ENCODE results near the gene DDX4. TPM values are rescaled to one million over a fixed set of nuclear protein-coding genes. Genes with fewer than 3 reads are reported as not detected.

DDX4 gene
- total RNA-seq, 4 donors from 2014 or later: not detected

DNA sequence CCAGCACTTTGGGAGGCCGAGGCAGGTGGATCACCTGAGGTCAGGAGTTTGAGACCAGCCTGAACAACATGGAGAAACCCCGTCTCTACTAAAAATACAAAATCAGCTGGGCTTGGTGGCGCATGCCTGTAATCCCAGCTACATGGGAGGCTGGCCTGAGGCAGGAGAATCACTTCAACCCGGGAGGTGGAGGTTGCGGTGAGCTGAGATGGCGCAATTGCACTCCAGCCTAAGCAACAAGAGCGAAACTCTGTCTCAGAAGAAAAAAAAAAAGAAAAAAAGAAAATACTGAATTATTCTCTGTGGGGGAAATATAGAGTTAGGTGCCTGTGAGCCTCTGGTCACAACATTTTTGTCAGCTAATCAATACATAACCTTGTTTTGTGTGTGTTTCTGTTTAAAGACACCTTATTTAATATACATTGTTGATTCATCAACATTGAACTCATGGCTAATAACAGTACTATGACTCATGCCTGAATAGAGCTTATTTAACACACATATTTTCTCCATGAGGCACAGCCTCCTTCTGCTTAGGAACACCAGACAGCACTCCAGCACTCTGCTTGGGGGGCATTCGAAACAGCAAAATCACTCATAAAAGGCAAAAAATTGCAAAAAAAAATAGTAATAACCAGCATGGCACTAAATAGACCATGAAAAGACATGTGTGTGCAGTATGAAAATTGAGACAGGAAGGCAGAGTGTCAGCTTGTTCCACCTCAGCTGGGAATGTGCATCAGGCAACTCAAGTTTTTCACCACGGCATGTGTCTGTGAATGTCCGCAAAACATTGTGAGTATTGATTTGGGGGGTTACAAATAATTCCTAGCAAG is 113.2 kb downstream of the DDX4 start, which contains the start of gene IL31RA:
Gene IL31RA (plus strand): TSS at position 519 of the 836 bp plus-strand sequence. CDS start 214 bp downstream, at position 733.
- 68 to 71% methylated on average over 10 of the region's 10 CpGs for WGBS, 2 donors
- H3K4me3 ChIP-seq (ENCODE audit: low read depth, poor library complexity, severe bottlenecking): no peak within 1 kb of the TSS
- TF ChIP-seq, protein P1, sequence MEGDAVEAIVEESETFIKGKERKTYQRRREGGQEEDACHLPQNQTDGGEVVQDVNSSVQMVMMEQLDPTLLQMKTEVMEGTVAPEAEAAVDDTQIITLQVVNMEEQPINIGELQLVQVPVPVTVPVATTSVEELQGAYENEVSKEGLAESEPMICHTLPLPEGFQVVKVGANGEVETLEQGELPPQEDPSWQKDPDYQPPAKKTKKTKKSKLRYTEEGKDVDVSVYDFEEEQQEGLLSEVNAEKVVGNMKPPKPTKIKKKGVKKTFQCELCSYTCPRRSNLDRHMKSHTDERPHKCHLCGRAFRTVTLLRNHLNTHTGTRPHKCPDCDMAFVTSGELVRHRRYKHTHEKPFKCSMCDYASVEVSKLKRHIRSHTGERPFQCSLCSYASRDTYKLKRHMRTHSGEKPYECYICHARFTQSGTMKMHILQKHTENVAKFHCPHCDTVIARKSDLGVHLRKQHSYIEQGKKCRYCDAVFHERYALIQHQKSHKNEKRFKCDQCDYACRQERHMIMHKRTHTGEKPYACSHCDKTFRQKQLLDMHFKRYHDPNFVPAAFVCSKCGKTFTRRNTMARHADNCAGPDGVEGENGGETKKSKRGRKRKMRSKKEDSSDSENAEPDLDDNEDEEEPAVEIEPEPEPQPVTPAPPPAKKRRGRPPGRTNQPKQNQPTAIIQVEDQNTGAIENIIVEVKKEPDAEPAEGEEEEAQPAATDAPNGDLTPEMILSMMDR (IDR thresholded peaks at IDR 0.05): no peak
- no peak for TF ChIP-seq POLR2A (IDR thresholded peaks at IDR 0.05)
- intact Hi-C loops (cut with DNase I; ENCODE audit: low total_unique reads): no loop called here
- no peak for DNase-seq (ENCODE audit: low spot score in 2 of 2)

DNA sequence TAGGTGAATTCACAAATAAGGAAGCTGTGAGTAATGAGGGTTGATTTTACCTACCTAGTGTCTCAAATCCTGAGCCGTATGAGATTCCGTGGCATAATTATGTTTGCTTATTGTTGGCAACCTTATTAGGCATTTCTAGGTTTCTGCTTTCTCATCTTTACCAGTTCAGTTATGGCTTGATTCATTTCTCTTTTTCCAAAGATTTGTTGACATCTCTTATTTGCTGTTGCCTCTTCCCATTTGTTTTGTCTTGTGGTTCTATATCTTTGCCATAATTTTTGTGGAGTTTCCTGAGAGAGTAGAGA is 113.8 kb downstream of the DDX4 start:
- no peak for DNase-seq (ENCODE audit: low spot score in 2 of 2)
- WGBS, 2 donors: 48 to 50% methylated on average over 2 of the region's 2 CpGs
- intact Hi-C loops (cut with DNase I; ENCODE audit: low total_unique reads): no loop called here
- no peak overlapping the region for H3K4me3 ChIP-seq (ENCODE audit: low read depth, poor library complexity, severe bottlenecking)
- TF ChIP-seq, protein P1 (IDR thresholded peaks at IDR 0.05): no peak
- no peak for TF ChIP-seq POLR2A (IDR thresholded peaks at IDR 0.05)

DNA sequence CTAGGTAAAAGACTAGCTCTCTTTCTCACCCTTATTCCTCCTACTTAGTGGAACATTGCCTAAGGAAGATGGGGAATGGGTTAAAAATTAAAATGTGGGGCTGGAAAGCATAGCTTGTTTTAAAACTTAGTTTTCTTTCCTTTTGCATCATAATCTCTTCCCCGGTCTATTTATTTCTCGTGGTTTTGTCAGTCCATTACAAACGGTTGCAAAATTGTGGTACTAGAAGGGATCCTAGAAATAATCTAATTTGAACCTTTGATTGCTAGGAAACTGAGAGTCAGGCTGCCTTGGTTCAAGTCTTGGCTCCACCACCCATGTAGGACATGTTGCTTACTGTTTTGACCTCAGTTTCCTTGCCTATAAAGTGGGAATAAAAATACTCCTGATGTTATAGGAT is 114.6 kb downstream of the DDX4 start:
- WGBS, 2 donors: 64 to 68% methylated on average over 3 of the region's 3 CpGs
- DNase-seq (ENCODE audit: low spot score in 2 of 2): no peak
- intact Hi-C loops (cut with DNase I; ENCODE audit: low total_unique reads): no loop called here
- no peak overlapping the region for H3K4me3 ChIP-seq (ENCODE audit: low read depth, poor library complexity, severe bottlenecking)
- no peak for TF ChIP-seq POLR2A (IDR thresholded peaks at IDR 0.05)
- TF ChIP-seq, protein P1 (IDR thresholded peaks at IDR 0.05): no peak

DNA sequence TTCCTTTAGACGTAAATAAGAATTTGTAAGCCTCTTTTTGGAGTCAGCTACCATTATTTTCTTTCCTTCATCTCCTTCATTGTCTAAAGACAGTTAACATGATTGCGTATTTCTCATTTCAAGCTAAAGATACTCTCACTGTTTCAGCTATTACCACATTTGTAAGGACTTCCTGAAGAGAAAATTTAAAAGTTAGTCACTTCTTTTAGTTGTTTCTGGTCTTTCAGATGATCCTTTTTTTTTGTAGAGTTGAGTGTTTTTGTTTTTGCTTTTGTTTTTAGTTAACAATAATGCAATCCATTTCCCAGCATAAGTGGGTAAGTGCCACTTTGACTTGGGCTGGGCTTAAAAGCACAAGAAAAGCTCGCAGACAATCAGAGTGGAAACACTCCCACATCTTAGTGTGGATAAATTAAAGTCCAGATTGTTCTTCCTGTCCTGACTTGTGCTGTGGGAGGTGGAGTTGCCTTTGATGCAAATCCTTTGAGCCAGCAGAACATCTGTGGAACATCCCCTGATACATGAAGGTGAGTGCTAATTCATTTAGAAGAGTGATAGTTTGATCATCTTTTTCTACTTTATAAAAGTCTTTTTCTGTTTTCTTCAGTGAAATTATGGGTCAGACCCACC is 115.3 kb downstream of the DDX4 start:
- DNase-seq (ENCODE audit: low spot score in 2 of 2): no peak
- H3K4me3 ChIP-seq (ENCODE audit: low read depth, poor library complexity, severe bottlenecking): no peak overlapping the region
- 55 to 59% methylated on average over 3 of the region's 3 CpGs for WGBS, 2 donors
- TF ChIP-seq, protein P1 (IDR thresholded peaks at IDR 0.05): no peak
- TF ChIP-seq POLR2A (IDR thresholded peaks at IDR 0.05): no peak
- intact Hi-C loops (cut with DNase I; ENCODE audit: low total_unique reads): no loop called here

DNA sequence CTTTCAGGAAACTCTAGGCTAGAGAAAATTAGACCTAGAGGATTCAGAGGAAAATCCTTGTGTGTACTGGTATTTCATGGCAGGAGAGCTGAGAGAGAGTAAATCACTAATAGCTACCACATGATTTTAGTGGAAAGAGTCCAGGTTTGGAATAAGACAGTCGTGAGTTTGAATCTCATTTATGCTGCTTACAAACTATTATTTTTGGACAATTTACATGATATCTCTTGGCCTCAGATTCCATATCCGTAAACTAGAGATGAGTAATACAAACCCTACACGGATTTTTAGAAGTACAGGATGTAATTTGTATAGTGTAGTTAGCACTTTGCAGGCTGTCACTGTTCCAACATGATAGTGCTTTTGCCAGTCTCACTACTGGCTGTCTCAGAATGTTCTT is 116.0 kb downstream of the DDX4 start:
- no peak for DNase-seq (ENCODE audit: low spot score in 2 of 2)
- TF ChIP-seq, protein P1 (IDR thresholded peaks at IDR 0.05): no peak
- no peak for TF ChIP-seq POLR2A (IDR thresholded peaks at IDR 0.05)
- intact Hi-C loops (cut with DNase I; ENCODE audit: low total_unique reads): no loop called here
- WGBS, 2 donors: 9 to 18% methylated on average over 3 of the region's 3 CpGs
- no peak overlapping the region for H3K4me3 ChIP-seq (ENCODE audit: low read depth, poor library complexity, severe bottlenecking)

All from lower leg skin (tissue), 4 donors.